ENCODE measurements around the gene ATP2B2.

GRCh38 chr3:10382892-10383849 lies 122.2 kb downstream of the ATP2B2 start:
- TF ChIP-seq CTCF (IDR thresholded peaks at IDR 0.05) (no peak), POLR2A (IDR thresholded peaks at IDR 0.05) (no peak)

Data from uterus (tissue), 2 donors.